Keratinocyte (primary cell): ENCODE data around the gene SETD7. TPM values are rescaled to one million over a fixed set of nuclear protein-coding genes. Genes with fewer than 3 reads are reported as not detected.

Experiments used
- DNase-seq: peaks from one replicate; pipeline ENCODE4 v3.0.0-alpha.2; 2011; ENCODE audit warnings: low read depth, missing footprints, low spot score
- FAIRE-seq: peaks from 2 replicates; lab custom pipeline; 2011; peaks lifted over from hg19 to GRCh38; lab: Jason Lieb, UNC
- H2AFZ ChIP-seq: 2 replicates; pipeline ENCODE4 v1.6.0; 2012; ENCODE audit warnings: low read length, control low read depth, inconsistent platforms; ENCODE audit not compliant: control insufficient read depth
- H3K27ac ChIP-seq: 2 replicates; pipeline ENCODE4 v1.5.1; 2011; ENCODE audit warnings: low read length; ENCODE audit not compliant: control insufficient read depth, insufficient read depth
- H3K27me3 ChIP-seq: 3 replicates; pipeline ENCODE4 v1.6.0; 2011; ENCODE audit warnings: low read length; ENCODE audit not compliant: control insufficient read depth, insufficient read depth; ENCODE audit errors: extremely low read depth
- H3K36me3 ChIP-seq, 2 experiments: 2 replicates in 1 of 2; 3 replicates in 1 of 2; pipeline ENCODE4 v1.5.1; 2011; ENCODE audit warnings: low read length in 2 of 2, mild to moderate bottlenecking in 1 of 2; ENCODE audit not compliant: control insufficient read depth in 2 of 2, insufficient read depth in 2 of 2; ENCODE audit errors: extremely low read depth in 1 of 2
- H3K4me1 ChIP-seq: 3 replicates; pipeline ENCODE4 v1.5.1; 2011; ENCODE audit warnings: low read length; ENCODE audit not compliant: control insufficient read depth, insufficient read depth; ENCODE audit errors: extremely low read depth
- H3K4me2 ChIP-seq: 3 replicates; pipeline ENCODE4 v1.6.0; 2011; ENCODE audit warnings: low read depth, low read length; ENCODE audit not compliant: control insufficient read depth, insufficient read depth; ENCODE audit errors: extremely low read depth
- H3K4me3 ChIP-seq, 3 experiments: fragments of 200-600 bp in 1 of 3; sonication (generic) in 1 of 3; 2 replicates in 2 of 3; 3 replicates in 1 of 3; pipeline ENCODE4 v1.5.1; 2011 to 2016; ENCODE audit warnings: low read length in 3 of 3, mild to moderate bottlenecking in 3 of 3, control low read depth in 2 of 3, inconsistent platforms in 1 of 3, low read depth in 1 of 3, mixed read lengths in 1 of 3, mixed run types in 1 of 3, moderate library complexity in 1 of 3; ENCODE audit not compliant: control insufficient read depth in 2 of 3, insufficient read depth in 2 of 3; ENCODE audit errors: extremely low read depth in 1 of 3
- H3K79me2 ChIP-seq: 2 replicates; pipeline ENCODE4 v1.6.0; 2012; ENCODE audit warnings: low read length; ENCODE audit not compliant: control insufficient read depth, insufficient read depth
- H3K9ac ChIP-seq: 3 replicates; pipeline ENCODE4 v1.6.0; 2011; ENCODE audit warnings: low read length; ENCODE audit not compliant: control insufficient read depth, insufficient read depth; ENCODE audit errors: extremely low read depth
- H3K9me1 ChIP-seq: 3 replicates; pipeline ENCODE4 v1.6.0; 2011; ENCODE audit warnings: low read length; ENCODE audit not compliant: control insufficient read depth, insufficient read depth; ENCODE audit errors: extremely low read depth
- H3K9me3 ChIP-seq: 2 replicates; pipeline ENCODE4 v1.5.1; 2012; ENCODE audit warnings: low read depth, low read length; ENCODE audit not compliant: control insufficient read depth
- H4K20me1 ChIP-seq: 3 replicates; pipeline ENCODE4 v1.6.0; 2011; ENCODE audit warnings: low read length; ENCODE audit not compliant: control insufficient read depth, insufficient read depth; ENCODE audit errors: extremely low read depth
- CTCF ChIP-seq, 3 experiments: IDR thresholded peaks in 1 of 3; conservative IDR thresholded peaks in 1 of 3; optimal IDR thresholded peaks in 1 of 3; 2 replicates in 2 of 3; 3 replicates in 1 of 3; pipeline versions ENCODE3 to v1.5.1; 2011; ENCODE audit warnings: low read length in 3 of 3, mild to moderate bottlenecking in 3 of 3, moderate library complexity in 2 of 3, control low read depth in 1 of 3, inconsistent platforms in 1 of 3; ENCODE audit not compliant: insufficient read depth in 2 of 3; ENCODE audit errors: extremely low read depth in 1 of 3
- EZH2 ChIP-seq: IDR thresholded peaks from one replicate; pipeline ENCODE4 v1.6.1; 2012; ENCODE audit warnings: inconsistent platforms, mild to moderate bottlenecking, low read length, moderate library complexity
- dilution Hi-C: fragments of 300-500 bp; cut with MboI; formaldehyde crosslinking; loops from one replicate; pipeline ENCODE4 v1.7.0; 2020; ENCODE audit warnings: low sequenced_read_pairs; ENCODE audit not compliant: extremely low pct_ligation_motif_present
- polyA plus RNA-seq, 5 experiments: library from polyadenylated mRNA; depleted of rRNA in 3 of 5; stranded (reverse) in 3 of 5; stranded (forward) in 1 of 5; unstranded in 1 of 5; fragments of >200 nt; gene quantifications; 1 replicate in 1 of 5; 2 replicates in 3 of 5; 3 replicates in 1 of 5; pipeline versions ENCODE4 v1.2.1 to v1.2.3, GENCODE V29; 2011 to 2012; ENCODE audit warnings: missing spikeins in 2 of 5, low read depth in 1 of 5, low replicate concordance in 1 of 5

SETD7 gene
- polyA plus RNA-seq, 1 donor (not counting 4 experiments of a cell fraction or from before 2014, with no cell fraction given): 18.8 TPM

- FAIRE-seq (no peak), DNase-seq (no peak)
- dilution Hi-C loops: no loop called here
- H3K27me3 ChIP-seq: no peaks in the 10 kb centered on the region
- H3K4me3 ChIP-seq: no peak overlapping the region
- no peaks in the 10 kb centered on the region for H3K4me1 ChIP-seq
- H3K9me1 ChIP-seq: no peaks in the 10 kb centered on the region
- peaks cover 16 to 24% of the 10 kb centered on the region in 2 experiments for H3K36me3 ChIP-seq
- no peaks in the 10 kb centered on the region for H3K79me2 ChIP-seq
- TF ChIP-seq CTCF (optimal IDR thresholded peaks at IDR 0.05 in 1 of 3, IDR thresholded peaks at IDR 0.05 in 1 of 3, conservative IDR thresholded peaks at IDR 0.05 in 1 of 3; ENCODE audit: extremely low read depth in 1 of 3, insufficient read depth in 2 of 3, low read length in 3 of 3) (no peak), EZH2 (no peak)
- no peak overlapping the region for H3K27ac ChIP-seq
- H3K9ac ChIP-seq: no peak overlapping the region
- no peaks in the 10 kb centered on the region for H3K9me3 ChIP-seq
- no peak overlapping the region for H2AFZ ChIP-seq
- H3K4me2 ChIP-seq: no peak overlapping the region
- no peaks in the 10 kb centered on the region for H4K20me1 ChIP-seq
Observed at GRCh38 chr4:139524062-139524631, 31.9 kb downstream of the SETD7 start.

GRCh38 chr4:139523076-139523475, 32.9 kb downstream of the SETD7 start:
- no peak for DNase-seq
- TF ChIP-seq CTCF (optimal IDR thresholded peaks at IDR 0.05 in 1 of 3, IDR thresholded peaks at IDR 0.05 in 1 of 3, conservative IDR thresholded peaks at IDR 0.05 in 1 of 3; ENCODE audit: extremely low read depth in 1 of 3, insufficient read depth in 2 of 3, low read length in 3 of 3) (no peak), EZH2 (no peak)

More at GRCh38 chr4:139523076-139523475, 32.9 kb downstream of the SETD7 start:
- no peak for FAIRE-seq
- no peak overlapping the region for H3K4me2 ChIP-seq
- no peaks in the 10 kb centered on the region for H3K9me3 ChIP-seq
- no peaks in the 10 kb centered on the region for H3K4me1 ChIP-seq
- H2AFZ ChIP-seq: no peak overlapping the region
- H3K27me3 ChIP-seq: no peaks in the 10 kb centered on the region
- H3K9ac ChIP-seq: no peak overlapping the region
- H3K4me3 ChIP-seq: no peak overlapping the region
- H3K9me1 ChIP-seq: no peaks in the 10 kb centered on the region
- no peak overlapping the region for H3K27ac ChIP-seq
- peaks cover 8 to 21% of the 10 kb centered on the region in 2 experiments for H3K36me3 ChIP-seq
- no peaks in the 10 kb centered on the region for H4K20me1 ChIP-seq
- dilution Hi-C loops: no loop called here
- no peaks in the 10 kb centered on the region for H3K79me2 ChIP-seq
